OCI-LY7 (cell line): ENCODE results near the gene FBXO33.

Experiments
- CTCF ChIP-seq: fragments of 200-600 bp; sonication (generic); conservative IDR thresholded peaks from 2 replicates; pipeline ENCODE4 v1.5.1; 2014; ENCODE audit warnings: mild to moderate bottlenecking, antibody characterized with exemption, low read length, moderate library complexity, mixed read lengths
- EZH2phosphoT487 ChIP-seq: fragments of 200-600 bp; sonication (generic); IDR thresholded peaks from 2 replicates; pipeline ENCODE4 v1.6.1; 2018; ENCODE audit warnings: low read depth, borderline replicate concordance, mild to moderate bottlenecking, mixed run types, antibody characterized with exemption, low read length, moderate library complexity, mixed read lengths

- no peak for TF ChIP-seq CTCF
- TF ChIP-seq EZH2phosphoT487: no peak
These were observed 66.9 kb downstream of the FBXO33 start for GRCh38 chr14:39365354-39365753.
